HG02884 (cell line): ENCODE results near the gene GRN.

Experiments
- ATAC-seq: cut with Tn5 transposase; IDR thresholded peaks from one replicate; pipeline ENCODE4 v1.9.1; 2021; ENCODE audit warnings: mild to moderate bottlenecking, moderate library complexity; ENCODE audit not compliant: unreplicated experiment

The GRN gene

DNA sequence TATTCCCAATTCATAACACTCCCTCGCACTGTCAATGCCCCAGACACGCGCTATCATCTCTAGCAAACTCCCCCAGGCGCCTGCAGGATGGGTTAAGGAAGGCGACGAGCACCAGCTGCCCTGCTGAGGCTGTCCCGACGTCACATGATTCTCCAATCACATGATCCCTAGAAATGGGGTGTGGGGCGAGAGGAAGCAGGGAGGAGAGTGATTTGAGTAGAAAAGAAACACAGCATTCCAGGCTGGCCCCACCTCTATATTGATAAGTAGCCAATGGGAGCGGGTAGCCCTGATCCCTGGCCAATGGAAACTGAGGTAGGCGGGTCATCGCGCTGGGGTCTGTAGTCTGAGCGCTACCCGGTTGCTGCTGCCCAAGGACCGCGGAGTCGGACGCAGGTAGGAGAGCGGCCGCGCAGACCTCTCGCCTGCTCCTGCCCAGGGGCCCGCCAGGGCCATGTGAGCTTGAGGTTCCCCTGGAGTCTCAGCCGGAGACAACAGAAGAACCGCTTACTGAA lies at the start of gene GRN:
GRN (plus strand) TSS at position 364 of the 515 bp plus-strand sequence. CDS start 3,863 bp downstream, outside the sequence.
- no peak for ATAC-seq

DNA sequence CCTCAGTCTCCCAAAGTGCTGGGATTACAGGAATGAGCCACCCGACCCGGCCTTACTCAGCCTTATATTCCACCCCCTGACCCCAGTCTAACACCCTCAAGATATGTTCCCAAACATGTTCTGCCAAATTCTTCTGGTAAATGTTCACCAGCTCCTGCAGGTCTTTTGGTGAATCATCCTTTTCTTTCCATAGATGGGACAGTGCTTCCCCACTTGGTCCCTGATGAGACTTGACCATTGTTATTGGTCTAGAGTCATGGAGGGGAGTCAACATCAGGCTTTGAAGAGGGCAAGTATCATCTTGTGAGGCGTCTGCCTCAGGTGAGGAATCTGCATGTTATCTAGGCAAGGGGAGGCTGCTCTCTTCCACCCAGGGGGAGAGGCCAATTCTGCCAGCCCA lies 47.1 kb upstream of the GRN start:
- ATAC-seq = no peak

DNA sequence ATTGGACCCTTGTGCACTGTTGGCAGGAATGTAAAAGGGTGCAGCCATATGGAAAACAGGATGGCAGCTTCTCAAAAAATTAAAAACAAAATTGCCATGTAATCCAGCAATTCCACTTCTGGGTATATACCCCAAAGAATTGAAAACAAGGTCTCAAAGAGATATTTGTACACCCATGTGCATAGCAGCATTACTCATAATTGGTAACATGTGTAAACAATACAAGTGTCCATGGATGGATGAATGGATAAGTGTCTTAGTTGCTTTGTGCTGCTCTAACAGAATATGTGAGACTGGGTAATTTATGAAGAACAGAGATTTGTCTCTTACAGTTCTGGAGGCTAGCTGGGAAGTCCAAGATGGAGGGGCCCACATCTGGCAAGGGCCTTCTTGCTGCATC lies 40.5 kb upstream of the GRN start:
- ATAC-seq = no peak

DNA sequence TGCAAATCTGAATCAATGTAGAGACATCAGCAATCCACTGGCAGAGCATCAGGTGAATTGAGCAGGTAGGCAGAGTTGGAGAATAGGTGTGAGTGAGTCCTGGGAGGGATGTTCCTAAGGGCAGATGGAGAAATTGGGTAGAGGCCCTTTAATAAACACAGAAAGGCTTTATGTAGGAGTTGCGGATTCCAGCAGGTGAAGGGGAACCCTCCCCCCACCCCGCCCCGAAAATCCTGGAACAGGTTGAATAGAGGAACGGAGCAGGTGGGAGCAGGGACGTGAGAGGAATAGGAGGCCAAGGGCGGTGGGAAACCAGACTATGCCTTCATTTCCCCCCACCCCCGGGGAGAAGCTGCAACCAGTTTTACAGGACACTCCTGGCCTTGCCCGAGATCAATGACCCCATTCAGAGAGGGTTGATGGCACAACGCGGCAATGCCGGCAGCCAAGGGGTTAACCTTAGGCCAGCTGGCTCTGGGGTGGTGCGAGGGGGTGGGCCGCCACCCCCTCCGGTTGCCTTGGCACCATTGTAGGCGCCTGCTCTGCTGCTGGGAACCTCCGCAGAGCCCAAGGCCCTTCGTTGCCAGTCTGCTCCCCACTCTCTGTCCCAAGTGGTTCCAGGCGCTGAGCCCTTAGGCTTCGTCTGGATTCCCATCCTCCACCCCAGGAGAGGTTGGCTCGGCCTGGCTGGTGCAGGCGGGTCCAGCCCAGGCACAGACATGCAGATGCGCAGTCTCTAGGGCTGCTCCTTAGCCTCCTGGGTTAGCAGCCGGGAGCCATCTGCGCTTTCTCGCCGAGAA lies 37.5 kb upstream of the GRN start:
- no peak for ATAC-seq

DNA sequence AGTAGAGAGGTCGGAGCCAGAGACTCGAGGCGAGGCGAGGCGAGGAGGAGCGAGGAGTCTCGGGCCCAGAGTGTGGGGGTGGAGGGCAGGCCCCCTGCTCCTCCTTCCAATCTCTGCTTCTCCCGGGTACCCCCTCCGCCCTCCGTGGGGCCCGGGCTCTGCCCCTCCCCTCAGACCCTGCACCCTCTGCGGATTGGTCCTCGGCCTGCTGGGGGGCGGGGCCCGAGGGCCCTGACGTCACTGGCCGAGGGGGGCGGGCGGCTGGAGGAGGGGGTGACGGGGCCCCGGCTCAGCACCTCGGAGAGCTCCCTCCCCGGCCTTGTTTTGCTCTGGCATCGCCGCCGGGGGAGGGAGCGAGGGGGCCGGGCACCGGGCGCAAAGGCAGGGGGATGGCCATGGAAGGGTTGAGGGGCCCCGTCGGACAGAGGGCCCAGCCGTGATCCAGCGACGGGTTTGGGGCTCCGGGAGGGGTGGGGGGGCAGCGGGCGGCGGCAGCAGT lies 36.7 kb upstream of the GRN start, which contains the start of gene RUNDC3A:
RUNDC3A (plus strand) TSS at position 282 of the 499 bp plus-strand sequence. CDS start 232 bp downstream, outside the sequence.
- ATAC-seq = no peak

DNA sequence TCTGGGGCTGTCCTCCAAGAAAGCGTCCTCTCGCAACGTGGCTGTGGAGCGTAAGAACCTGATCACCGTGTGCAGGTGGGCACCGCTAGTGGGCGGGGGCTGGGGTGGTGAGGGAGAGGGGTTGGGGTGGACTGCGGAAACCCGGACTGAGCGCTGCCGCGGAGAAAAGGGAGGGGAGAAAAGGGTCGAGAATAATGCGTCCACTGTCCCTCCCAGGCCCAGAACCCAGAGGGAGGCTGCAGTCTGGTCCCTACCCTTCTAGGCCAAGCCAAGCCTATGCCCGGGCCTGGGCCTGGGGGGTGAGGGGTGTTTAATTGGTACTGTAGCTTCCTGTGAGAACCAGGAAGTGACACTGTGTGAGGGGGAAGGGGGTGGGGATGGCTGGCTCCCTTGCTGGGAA lies 36.2 kb upstream of the GRN start:
- ATAC-seq = no peak

DNA sequence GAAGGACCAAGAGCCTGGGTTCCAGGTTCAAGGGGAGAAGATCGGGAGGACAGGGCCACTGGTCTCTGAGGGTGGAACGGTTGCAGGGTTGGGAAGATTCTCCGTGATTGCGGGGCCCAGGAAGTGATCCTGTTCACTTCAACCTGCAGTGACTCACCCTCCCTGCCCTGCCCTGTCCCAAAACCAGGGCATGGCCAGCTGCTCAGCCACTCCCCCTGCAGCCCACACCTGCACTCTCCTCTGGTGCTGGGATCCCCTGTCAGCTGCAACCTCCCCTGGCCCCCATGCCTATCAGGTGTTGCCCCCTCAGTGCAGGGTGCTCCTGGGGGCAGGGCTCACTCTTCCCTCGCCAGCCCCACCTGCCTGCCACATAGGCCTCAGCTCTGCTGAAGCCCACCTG lies 35.6 kb upstream of the GRN start:
- ATAC-seq = no peak

DNA sequence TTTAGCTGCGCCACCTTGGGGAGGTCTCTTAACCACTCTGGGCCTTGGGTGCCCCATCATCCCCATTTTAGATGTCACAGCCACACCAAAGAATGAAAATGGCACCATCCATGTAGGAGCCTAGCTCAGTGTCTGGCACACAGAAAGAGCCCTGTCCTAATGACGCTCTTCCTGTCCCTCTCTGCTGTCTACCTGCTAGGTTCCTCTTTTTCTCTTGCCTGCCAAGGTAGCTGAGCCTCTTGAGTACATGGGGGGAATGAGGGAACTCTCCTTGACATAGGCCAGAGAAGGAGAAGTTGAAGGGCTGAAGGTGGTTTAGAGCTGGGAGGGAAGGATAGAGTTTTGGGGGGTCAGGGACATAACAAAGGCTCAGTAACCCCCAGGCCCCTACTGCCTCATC lies 34.9 kb upstream of the GRN start:
- no peak for ATAC-seq

DNA sequence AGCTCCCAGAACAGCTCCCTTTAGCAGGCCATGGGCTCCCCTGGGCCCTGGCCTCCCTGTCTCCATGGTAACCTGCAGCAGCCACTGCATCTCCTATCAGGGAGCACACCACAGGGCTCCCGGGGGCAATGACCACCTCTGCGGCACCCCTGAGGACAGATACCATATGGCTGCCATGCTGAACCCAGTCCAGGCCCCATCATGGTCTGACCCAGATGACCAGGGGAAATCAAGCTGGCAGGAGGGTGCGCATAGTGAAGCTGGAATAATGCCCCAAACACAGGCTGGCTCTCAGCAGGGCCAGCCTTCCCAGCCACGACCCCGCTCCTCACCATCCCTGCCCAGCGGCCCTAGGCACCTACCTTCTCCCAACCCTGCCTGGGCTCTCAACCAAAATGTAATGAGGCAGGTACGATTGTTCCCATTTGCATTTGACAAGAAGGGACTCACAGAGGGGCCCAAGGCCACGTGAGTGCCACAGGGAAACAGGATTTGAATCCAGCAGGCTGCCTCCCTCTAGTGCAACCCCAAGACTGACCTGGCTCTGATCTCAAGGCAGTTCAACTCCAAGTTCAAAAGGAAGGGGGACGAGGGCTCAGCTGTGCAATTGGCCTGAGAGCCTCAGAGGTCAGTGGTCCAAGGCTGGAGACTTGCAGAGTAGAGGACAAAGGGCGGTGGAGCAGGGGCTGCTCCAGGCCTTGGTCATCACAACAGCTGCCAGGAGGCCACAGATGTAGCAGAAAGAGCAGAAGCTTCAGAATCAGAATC lies 34.3 kb upstream of the GRN start:
- no peak for ATAC-seq

DNA sequence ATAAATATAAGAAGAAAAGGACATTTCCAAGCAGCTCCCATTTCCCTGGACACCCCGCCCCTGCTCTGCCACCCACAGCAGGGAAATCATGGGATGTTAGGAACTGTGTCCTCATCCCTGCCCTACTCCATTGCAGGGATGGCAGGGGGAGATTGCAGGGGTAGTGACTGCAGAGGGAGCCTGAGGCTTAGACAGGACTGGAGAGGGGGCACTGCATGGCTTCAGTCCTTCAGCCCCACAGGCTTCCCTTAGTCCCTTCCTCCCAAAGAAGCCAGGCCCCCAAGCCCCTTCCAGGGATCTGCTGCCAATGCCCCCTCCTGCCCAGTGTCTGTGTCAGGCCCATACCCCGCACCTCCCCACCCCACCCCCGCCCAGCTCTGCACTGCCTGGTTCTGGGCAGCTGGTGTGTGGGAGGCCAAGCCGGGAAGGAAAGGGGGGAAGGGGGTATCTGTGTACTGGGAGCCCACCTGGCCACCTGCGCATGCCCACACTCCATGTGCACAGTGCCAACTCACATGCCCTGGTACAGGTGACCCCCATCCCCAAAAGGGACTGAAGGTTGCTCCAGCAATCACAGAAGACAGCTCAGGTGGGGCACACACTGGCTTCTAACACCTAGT lies 33.4 kb upstream of the GRN start:
- no peak for ATAC-seq

DNA sequence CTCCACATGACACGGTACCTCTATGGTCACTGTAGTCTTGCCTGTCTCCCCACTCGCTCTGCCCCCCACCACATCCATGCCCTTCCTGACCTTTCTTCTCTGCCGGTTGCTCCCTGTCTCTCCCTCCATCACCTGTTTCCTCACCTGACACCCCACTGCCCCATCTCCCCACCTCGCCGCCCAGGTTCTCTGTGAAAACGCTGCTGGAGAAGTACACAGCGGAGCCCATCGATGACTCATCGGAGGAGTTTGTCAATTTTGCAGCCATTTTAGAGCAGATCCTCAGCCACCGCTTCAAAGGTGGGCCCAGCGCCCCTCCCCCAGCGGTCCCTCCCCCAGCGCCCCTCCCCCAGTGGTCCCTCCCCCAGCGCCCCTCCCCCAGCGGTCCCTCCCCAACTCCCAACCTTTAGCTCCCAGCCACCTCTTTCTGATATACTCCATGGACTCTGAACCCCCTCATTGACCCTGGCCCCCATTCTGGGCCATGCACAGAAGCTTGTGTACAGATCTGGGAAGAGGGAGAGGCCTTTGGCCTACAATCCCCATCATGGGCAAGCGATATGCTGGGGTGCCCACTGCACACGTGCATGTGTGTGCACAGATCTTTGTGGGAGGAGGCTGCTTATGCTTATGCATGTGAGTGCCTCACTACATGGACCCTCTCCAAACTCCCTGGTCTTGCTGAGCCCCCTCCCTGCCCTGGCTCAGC lies 32.6 kb upstream of the GRN start:
- ATAC-seq = no peak

DNA sequence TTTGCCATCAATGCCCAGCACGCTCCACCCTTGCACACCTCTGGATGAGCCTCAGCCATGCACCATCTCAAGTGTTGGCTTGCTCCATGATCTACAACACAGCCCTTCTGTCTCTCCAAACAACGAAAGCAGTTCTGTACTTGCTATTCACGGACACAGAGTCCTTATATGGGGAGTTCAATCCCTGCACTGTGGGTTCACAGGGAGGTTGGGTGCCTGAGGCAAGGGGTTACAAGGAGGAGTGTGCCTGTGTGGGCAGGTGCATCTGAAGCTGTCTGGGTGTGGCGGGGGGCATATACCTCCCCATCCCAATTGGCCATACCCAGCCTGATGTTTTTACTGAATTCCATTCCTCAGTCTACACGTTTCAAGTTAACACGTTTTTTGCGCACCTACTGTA lies 31.1 kb upstream of the GRN start:
- ATAC-seq = no peak

DNA sequence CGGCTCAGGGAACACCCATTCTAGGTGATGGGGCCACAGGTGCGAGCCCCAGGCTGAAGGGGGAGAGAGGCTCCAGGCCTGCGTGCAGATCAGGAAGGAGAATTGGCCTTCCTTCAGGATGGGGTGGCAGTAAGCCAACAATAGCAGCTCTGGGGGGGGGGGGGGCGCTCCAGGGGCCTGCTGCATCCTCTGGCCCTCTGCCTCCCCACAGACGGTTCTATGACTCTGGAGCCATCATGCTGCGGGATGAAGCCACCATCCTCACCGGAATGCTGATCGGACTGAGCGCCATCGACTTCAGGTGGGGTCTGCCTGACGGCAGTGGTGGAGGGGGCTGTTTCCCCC lies 30.6 kb upstream of the GRN start:
- ATAC-seq = no peak

DNA sequence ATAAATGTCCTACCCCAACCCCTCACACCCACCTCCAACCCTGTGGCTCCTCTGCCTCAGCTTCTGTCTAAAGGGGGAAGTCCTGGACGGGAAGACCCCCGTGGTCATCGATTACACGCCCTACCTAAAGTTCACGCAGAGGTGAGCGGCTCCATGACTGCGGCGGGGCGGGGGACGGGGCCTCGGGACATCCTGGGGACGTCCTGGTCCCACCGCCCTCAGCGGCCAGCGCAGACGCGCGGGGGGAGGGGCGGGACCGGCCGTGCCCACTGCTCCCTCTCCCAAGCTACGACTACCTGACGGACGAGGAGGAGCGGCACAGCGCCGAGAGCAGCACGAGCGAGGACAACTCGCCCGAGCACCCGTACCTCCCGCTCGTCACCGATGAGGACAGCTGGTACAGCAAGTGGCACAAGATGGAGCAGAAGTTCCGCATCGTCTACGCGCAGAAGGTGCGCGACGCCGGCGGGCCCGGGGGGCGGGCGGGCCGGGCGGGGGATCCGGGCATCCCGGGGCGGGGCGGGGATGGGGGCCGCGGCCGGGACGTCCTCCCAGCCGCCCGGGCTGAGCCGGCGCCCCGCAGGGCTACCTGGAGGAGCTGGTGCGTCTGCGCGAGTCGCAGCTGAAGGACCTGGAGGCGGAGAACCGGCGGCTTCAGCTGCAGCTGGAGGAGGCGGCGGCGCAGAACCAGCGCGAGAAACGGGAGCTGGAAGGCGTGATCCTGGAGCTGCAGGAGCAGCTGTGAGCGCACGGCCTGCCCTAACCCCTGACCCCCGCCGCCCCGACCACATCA lies 30.0 kb upstream of the GRN start:
- ATAC-seq = no peak

DNA sequence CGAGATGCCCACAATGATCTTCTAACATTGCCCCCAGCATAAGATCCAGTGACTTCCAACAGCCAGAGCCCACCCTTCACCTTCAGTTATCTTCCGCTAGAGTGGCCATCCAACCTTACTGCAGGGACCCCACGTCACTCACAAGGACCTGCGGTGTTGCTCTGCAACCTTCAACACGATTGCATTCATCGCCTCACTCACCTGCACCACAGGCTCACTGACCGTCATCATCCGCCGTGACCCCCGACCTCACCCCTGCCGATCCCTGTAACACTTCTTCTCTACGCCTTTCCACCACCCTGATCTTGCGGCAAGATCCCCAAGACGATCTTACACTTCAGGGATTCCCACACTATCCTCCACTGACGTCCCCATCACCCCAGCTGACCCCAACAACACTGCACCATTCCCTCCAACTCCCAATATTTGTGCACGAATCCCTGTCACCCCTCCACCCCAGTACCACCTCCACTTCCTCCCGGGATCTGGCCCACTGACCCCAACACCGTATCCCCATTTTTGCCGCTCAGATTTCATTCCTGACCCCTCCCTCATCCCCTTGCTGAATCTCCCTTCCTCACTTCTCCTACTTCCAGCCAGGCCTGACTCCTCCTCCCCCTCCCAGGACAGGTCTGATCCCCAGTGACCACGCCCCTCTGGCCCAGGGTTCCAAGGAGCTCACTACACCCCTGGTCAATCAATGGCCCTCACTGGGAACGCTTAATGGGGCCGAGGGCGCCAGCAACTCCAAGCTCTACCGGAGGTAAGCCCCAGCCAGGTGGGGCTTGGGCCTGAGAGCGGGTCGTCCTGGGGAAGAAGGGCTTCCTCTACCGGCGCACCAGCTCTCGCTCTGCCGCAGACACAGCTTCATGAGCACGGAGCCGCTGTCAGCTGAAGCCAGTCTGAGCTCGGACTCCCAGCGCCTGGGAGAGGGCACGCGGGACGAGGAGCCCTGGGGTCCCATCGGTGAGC lies 29.1 kb upstream of the GRN start:
- no peak for ATAC-seq

DNA sequence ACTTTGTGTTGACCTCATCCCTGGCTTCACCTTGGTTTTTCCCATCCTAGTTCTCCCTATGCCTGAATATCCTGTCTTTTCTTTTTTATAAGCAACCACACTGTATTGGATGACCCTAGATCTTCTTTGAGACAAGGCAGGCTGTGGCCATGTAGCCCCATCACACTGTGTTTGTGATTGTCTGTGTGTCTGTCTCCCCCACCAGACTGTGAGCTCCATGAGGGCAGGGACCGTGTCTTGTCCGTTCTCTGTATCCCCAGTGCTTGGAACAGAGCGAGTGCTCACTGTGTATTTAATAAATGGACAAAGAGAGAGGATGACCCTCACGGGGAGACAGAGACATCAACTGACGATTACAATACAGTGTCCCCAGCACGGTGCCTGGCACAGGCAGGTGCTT lies 27.6 kb upstream of the GRN start:
- ATAC-seq = no peak

DNA sequence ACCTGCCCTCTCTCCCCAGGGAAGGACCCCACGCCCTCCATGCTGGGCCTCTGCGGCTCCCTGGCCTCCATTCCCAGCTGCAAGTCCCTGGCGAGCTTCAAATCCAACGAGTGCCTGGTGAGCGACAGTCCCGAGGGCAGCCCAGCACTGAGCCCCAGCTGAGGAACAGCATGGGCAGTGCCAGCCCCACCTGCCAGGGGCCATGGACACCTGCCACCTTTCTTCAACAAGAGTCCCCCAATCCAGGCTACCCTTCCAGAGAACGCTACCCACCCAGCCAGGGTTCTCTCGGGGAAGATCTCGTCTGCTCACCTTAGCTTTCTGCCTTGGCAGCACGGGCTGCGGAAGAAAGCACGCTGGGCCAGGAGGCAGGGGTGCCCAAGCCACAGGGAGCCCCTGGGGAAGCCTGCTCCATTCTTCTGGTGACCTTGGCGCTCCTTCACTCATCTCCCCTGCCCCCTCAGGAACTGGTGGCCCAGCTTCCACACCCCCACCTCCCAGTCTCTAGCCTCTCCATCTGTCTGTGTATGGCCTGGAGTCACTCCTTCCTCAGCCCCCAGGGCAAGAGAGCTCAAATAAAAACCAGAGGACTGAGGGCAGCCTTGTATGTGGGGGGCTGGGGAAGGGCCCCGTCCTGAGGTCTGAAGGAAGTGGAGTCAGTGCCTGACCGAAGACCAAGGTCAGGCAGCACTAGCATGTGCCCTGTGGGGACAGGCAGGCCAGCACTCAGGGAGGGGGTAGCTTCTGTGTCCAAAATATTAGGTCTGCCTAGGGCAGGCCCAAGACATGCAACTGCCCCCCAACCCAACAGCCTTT lies 26.8 kb upstream of the GRN start:
- no peak for ATAC-seq

DNA sequence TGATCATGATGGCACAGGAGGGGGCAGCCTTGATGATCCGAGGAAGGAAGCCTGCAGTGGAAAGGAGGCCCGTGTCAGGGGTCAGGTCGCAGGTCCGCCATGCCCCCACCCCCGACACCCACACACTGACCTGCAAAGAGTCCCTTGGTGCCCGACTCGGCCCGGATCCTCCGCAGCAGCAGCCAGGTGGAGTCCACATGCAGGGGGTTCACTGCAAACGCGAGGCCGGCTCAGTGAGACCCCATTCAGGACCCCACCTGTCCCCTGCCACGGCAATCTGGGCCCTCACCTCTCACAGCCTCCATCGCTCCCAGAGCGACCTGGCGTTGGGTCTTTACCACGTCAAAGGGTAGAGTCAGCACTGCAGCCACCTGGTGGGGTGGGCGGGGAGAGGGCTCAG lies 25.0 kb upstream of the GRN start:
- no peak for ATAC-seq
